GM12865 (cell line): ENCODE data around the gene ADCY7.

ENCODE experiments used
- DNase-seq: peaks from one replicate; pipeline ENCODE4 v3.0.0; 2010; ENCODE audit warnings: low read depth
- H3K4me3 ChIP-seq: 2 replicates; pipeline ENCODE4 v1.5.1; 2011; ENCODE audit warnings: mild to moderate bottlenecking, low read depth, low read length, control low read depth
- TF ChIP-seq, protein P1 (sequence below): IDR thresholded peaks from 2 replicates; pipeline ENCODE4 v1.5.1; 2011; ENCODE audit warnings: low read length, control low read depth, low read depth, inconsistent platforms; ENCODE audit not compliant: insufficient read depth; ENCODE audit errors: missing control alignments

Gene ADCY7

DNA sequence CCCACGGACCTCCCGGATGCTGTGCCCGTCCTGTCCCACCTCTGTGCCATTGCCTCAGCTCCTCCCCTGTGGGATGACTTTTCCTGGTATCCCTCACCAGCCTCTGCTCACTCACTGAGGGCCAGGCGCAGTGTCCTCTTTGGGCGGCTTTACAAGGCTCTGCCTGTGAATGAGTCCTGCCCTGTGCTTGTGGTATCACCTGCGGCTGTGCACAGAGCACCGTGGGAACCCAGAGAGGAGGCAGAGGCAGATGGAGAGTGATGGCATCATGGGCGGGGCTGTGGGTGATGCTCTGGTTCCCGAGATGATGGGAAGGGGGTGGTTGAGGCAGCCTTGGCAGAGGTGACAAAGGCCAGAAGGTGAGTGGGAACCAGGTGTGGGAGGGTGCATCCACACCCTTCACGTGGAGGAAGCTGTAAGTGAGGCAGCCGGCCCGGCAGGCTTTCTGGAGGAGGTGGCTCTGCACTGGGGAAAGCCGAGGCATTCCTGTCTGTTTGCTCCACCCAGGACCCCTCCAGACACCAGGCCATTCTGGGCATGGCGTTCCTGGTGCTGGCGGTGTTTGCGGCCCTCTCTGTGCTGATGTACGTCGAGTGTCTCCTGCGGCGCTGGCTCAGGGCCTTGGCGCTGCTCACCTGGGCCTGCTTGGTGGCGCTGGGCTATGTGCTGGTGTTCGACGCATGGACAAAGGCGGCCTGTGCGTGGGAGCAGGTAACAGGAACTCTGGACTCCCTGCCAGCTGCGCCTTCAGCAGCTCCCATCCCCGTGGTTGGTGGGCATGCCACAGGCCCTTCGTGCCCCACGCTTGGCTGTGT, 23.8 kb downstream of the ADCY7 start:
- DNase-seq = no peak

DNA sequence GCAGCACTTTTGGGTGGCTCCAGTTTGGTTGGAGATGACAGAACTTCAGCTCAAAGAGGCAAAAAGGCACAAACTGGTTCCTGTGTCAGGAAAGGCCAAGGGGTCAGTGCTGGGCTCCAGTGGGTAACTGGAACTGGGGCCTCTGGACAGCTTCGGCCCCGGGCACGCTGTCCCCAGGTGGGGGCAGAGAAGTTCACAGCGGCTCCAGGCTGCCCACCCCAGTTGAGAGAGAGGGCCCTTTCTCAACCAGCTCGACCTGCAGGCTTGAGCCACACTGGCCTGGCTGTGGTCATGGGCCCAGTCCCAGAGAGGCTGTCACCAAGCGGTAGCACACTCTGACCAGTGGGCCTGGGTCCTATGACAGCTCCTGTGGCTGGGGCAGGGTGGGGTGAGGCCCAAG, 24.5 kb downstream of the ADCY7 start:
- no peak for DNase-seq
- H3K4me3 ChIP-seq = no peak overlapping the region
- TF ChIP-seq, protein P1, sequence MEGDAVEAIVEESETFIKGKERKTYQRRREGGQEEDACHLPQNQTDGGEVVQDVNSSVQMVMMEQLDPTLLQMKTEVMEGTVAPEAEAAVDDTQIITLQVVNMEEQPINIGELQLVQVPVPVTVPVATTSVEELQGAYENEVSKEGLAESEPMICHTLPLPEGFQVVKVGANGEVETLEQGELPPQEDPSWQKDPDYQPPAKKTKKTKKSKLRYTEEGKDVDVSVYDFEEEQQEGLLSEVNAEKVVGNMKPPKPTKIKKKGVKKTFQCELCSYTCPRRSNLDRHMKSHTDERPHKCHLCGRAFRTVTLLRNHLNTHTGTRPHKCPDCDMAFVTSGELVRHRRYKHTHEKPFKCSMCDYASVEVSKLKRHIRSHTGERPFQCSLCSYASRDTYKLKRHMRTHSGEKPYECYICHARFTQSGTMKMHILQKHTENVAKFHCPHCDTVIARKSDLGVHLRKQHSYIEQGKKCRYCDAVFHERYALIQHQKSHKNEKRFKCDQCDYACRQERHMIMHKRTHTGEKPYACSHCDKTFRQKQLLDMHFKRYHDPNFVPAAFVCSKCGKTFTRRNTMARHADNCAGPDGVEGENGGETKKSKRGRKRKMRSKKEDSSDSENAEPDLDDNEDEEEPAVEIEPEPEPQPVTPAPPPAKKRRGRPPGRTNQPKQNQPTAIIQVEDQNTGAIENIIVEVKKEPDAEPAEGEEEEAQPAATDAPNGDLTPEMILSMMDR = no peak

More for the DNA sequence above, 23.8 kb downstream of the ADCY7 start:
- TF ChIP-seq, protein P1 = no peak
- no peak overlapping the region for H3K4me3 ChIP-seq

DNA sequence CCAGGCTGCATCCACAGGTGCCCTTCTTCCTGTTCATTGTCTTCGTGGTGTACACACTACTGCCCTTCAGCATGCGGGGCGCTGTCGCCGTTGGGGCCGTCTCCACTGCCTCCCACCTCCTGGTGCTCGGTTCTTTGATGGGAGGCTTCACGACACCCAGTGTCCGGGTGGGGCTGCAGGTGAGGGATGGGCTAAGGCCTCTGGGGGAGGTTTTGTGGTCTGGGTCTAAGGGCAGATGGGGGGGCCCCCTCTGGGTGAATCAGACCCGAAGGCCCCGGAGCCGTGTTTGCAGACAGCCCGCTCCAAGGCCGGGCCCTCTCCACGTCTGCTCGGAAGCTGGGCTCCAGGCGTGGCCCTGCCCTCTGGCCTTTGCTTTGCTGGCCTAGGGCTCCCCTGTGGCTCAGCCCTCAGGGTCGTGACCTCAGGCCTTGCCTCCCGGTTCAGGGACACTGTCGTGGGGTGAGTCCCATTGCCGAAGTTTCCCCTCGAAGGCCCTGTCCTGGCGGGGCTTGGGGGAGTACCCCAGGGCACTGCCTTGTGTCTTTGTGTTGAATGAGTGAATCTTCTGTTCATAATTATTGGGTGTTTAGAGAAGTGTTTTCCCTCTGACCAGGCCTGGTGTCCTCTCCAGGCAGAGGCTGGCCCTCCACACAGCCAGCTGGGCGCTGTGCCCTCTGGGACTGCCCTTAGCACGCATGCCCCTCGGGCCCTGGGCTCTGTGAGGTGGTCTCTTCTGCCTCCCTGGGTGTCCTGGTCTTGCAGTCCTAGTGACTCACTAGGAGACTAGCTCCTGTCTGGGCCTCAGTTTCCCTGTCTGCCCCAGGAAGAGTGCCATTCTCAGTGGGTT, 25.6 kb downstream of the ADCY7 start:
- DNase-seq = no peak
- no peak overlapping the region for H3K4me3 ChIP-seq
- TF ChIP-seq, protein P1 = no peak

DNA sequence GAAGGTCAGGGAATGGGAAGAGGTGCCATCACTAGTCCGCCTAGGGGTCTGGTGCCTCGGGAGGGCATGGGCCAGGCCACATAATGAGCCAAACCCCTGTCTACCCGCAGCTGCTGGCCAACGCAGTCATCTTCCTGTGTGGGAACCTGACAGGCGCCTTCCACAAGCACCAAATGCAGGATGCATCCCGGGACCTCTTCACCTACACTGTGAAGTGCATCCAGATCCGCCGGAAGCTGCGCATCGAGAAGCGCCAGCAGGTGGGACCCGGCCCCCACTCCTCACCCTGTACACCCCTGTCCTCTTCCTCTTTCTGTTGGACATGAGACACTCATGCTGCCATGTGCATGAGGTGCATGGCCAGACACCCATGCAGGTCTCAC, 26.2 kb downstream of the ADCY7 start:
- no peak for DNase-seq
- TF ChIP-seq, protein P1 = no peak

DNA sequence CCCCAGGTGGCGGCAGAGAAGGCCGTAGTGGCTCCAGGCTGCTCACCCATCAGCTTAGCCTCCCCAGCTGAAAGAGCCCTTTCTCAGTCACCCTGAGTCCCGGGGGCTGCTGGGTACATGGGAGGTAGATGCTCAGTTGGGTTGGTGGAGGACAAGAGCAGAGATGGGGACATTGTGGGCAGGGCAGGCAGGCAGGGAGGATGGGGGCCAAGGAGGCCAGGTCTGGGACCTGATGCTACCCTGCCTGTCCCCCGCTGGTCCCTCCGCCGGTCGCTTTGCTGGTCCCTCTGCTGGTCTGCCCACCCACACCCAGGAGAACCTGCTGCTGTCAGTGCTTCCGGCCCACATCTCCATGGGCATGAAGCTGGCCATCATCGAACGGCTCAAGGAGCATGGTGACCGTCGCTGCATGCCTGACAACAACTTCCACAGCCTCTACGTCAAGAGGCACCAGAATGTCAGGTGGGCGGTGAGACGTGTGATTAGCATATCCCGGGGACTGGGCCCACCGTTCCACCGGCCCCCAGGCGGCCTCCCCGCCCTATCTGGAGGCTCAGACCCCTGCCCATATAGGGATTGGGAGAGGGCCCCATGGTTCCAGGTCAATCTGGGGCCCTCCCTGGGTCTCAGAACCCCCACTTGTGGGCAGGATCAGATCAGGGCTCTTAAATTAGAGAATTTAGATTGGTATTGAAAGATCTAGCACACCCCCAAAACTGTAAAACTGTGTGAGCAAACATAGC, 26.9 kb downstream of the ADCY7 start:
- TF ChIP-seq, protein P1 = no peak
- no peak overlapping the region for H3K4me3 ChIP-seq
- DNase-seq = no peak

More for the DNA sequence above, 26.2 kb downstream of the ADCY7 start:
- H3K4me3 ChIP-seq = no peak overlapping the region

DNA sequence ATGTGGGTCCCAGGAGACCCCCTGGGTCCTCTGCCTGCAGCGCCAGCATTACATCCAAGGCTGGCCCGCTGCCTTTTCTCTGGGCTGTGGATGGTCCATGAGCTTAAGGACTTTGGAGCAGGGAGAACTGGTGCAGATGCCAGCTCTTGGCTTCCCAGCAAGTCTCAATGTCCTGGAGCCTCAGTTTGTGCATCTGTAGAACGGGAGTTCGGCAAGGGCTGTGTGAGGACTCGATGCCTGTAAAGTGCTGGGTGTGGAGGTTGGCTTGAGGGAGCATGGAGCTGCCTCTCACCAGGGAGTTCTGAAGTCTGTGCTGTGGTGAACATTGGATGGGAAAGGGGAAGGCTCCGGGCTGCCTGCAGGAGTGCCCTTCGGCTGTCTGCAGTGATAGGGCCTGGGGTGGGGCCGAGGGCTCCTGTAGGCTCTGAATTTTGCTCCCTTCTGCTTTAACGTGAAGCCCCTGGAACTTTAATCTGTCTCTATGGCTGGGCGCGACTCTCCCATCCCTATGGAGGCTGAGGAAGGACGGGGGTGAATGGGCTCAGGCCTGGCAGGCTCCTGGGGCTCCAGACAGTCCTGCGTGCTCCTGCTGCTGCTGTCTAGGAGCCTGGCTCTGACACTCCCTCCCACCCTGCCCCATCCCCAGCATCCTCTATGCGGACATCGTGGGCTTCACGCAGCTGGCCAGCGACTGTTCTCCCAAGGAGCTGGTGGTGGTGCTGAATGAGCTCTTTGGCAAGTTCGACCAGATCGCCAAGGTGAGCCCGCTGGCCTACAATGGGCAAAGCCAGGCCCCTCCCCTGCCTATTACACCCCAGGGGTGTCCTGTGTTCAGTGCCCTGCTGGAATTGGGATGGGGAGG, 27.9 kb downstream of the ADCY7 start:
- DNase-seq = no peak
- TF ChIP-seq, protein P1 = no peak
- no peak overlapping the region for H3K4me3 ChIP-seq
